Suprapubic skin (tissue), 4 donors: ENCODE measurements around the gene GPRC5B. TPM values are rescaled to one million over a fixed set of nuclear protein-coding genes. Genes with fewer than 3 reads are reported as not detected.

ENCODE experiments used
- DNase-seq, 2 donors: peaks; one replicate each; pipeline ENCODE4 v3.0.0-alpha.2; 2019; ENCODE audit warnings: low spot score in 2 of 2
- H3K27ac ChIP-seq: fragments of 200-600 bp; sonication (generic); one replicate; pipeline ENCODE4 v1.5.1; 2019
- H3K27me3 ChIP-seq: fragments of 200-600 bp; sonication (generic); one replicate; pipeline ENCODE4 v1.5.1; 2019
- H3K36me3 ChIP-seq: fragments of 200-600 bp; sonication (generic); one replicate; pipeline ENCODE4 v1.5.1; 2019
- H3K4me1 ChIP-seq: fragments of 200-600 bp; sonication (generic); one replicate; pipeline ENCODE4 v1.5.1; 2019
- H3K4me3 ChIP-seq: fragments of 200-600 bp; sonication (generic); one replicate; pipeline ENCODE4 v1.5.1; 2019; ENCODE audit warnings: mild to moderate bottlenecking
- H3K9me3 ChIP-seq: fragments of 200-600 bp; sonication (generic); one replicate; pipeline ENCODE4 v1.5.1; 2019
- CTCF ChIP-seq, 2 donors: fragments of 200-600 bp in 1 of 2; fragments of 450-650 bp in 1 of 2; sonication (generic) in 1 of 2; IDR thresholded peaks; one replicate each; pipeline ENCODE4 v1.5.1; 2016 to 2019; ENCODE audit warnings: antibody characterized with exemption in 2 of 2, mild to moderate bottlenecking in 1 of 2, moderate library complexity in 1 of 2
- EP300 ChIP-seq: sonication (generic); formaldehyde crosslinking; IDR thresholded peaks from one replicate; pipeline ENCODE4 v1.6.1; 2017; ENCODE audit warnings: antibody characterized with exemption
- POLR2A ChIP-seq, 2 donors: fragments of 450-650 bp; IDR thresholded peaks; one replicate each; pipeline ENCODE4 v1.6.1; 2017; ENCODE audit warnings: antibody characterized with exemption in 2 of 2, mild to moderate bottlenecking in 2 of 2, moderate library complexity in 2 of 2
- POLR2AphosphoS5 ChIP-seq, 3 donors: sonication (generic); formaldehyde crosslinking; IDR thresholded peaks; one replicate each; pipeline ENCODE4 v1.6.1; 2017; ENCODE audit warnings: antibody characterized with exemption in 3 of 3
- WGBS: methylation state at CpG from one replicate; pipeline ENCODE4 v1.1.5; 2018; 5-methylcytosine and 5-hydroxymethylcytosine counted together
- total RNA-seq, 4 donors: library from RNA; depleted of rRNA; stranded (reverse); fragments of >200 nt; gene quantifications; one replicate each; pipeline ENCODE4 v1.1.0, GENCODE V29; 2016

Gene GPRC5B
- total RNA-seq, 4 donors from 2014 or later: 4.1 to 10.6 (median 6.9) TPM

GRCh38 chr16:19896951-19897350, 12.3 kb upstream of the GPRC5B start:
- Histone ChIP-seq H3K9me3 (no peaks in the 10 kb centered on the region), H3K4me1 (no peaks in the 10 kb centered on the region), H3K4me3 (no peak overlapping the region), H3K27me3 (peaks cover 3% of the 10 kb centered on the region), H3K36me3 (no peaks in the 10 kb centered on the region), H3K27ac (no peak overlapping the region)
- 74% methylated on average over 3 of the region's 5 CpGs for WGBS
- TF ChIP-seq CTCF (IDR thresholded peaks at IDR 0.05) (no peak), POLR2AphosphoS5 (IDR thresholded peaks at IDR 0.05) (no peak), EP300 (no peak), POLR2A (IDR thresholded peaks at IDR 0.05) (no peak)
- no peak for DNase-seq

GRCh38 chr16:19894586-19894985, 9.9 kb upstream of the GPRC5B start:
- H3K36me3 ChIP-seq: no peaks in the 10 kb centered on the region
- peaks cover 3% of the 10 kb centered on the region for H3K27me3 ChIP-seq
- H3K27ac ChIP-seq: no peak overlapping the region
- H3K4me3 ChIP-seq: no peak overlapping the region
- no peaks in the 10 kb centered on the region for H3K9me3 ChIP-seq
- WGBS: 86% methylated on average over 7 of the region's 7 CpGs
- TF ChIP-seq CTCF (IDR thresholded peaks at IDR 0.05): no peak
- TF ChIP-seq EP300: no peak
- TF ChIP-seq POLR2A (IDR thresholded peaks at IDR 0.05): no peak
- TF ChIP-seq POLR2AphosphoS5 (IDR thresholded peaks at IDR 0.05): no peak
- DNase-seq: no peak
- H3K4me1 ChIP-seq: no peaks in the 10 kb centered on the region

- H3K27me3 ChIP-seq: no peaks in the 10 kb centered on the region
- no peak for TF ChIP-seq CTCF (IDR thresholded peaks at IDR 0.05)
- TF ChIP-seq EP300: no peak
- TF ChIP-seq POLR2A (IDR thresholded peaks at IDR 0.05): no peak
- no peak for TF ChIP-seq POLR2AphosphoS5 (IDR thresholded peaks at IDR 0.05)
- no peaks in the 10 kb centered on the region for H3K9me3 ChIP-seq
- H3K27ac ChIP-seq: no peak overlapping the region
- no peaks in the 10 kb centered on the region for H3K36me3 ChIP-seq
- no peaks in the 10 kb centered on the region for H3K4me1 ChIP-seq
- no peak overlapping the region for H3K4me3 ChIP-seq
- no peak for DNase-seq
- 90% methylated on average over 12 of the region's 12 CpGs for WGBS
Observed at GRCh38 chr16:19892902-19893301, 8.3 kb upstream of the GPRC5B start.

GRCh38 chr16:19890901-19891300, 6.3 kb upstream of the GPRC5B start:
- Histone ChIP-seq H3K27ac (no peak overlapping the region), H3K27me3 (peaks cover 2% of the 10 kb centered on the region), H3K9me3 (no peaks in the 10 kb centered on the region), H3K36me3 (no peaks in the 10 kb centered on the region), H3K4me3 (no peak overlapping the region), H3K4me1 (peaks cover 8% of the 10 kb centered on the region)
- TF ChIP-seq POLR2AphosphoS5 (IDR thresholded peaks at IDR 0.05) (no peak), POLR2A (IDR thresholded peaks at IDR 0.05) (no peak), CTCF (IDR thresholded peaks at IDR 0.05) (no peak), EP300 (no peak)
- 100% methylated on average over 3 of the region's 3 CpGs for whole genome bisulfite sequencing
- no peak for DNase-seq

GRCh38 chr16:19888834-19889233, 4.2 kb upstream of the GPRC5B start:
- Histone ChIP-seq H3K4me3 (no peak overlapping the region), H3K27me3 (peaks cover 18% of the 10 kb centered on the region), H3K4me1 (peaks cover 26% of the 10 kb centered on the region), H3K27ac (no peak overlapping the region), H3K9me3 (no peaks in the 10 kb centered on the region), H3K36me3 (no peaks in the 10 kb centered on the region)
- DNase-seq: no peak
- 73% methylated on average over 3 of the region's 3 CpGs for WGBS
- TF ChIP-seq POLR2A (IDR thresholded peaks at IDR 0.05): no peak
- TF ChIP-seq CTCF (IDR thresholded peaks at IDR 0.05): no peak
- TF ChIP-seq POLR2AphosphoS5 (IDR thresholded peaks at IDR 0.05): no peak
- no peak for TF ChIP-seq EP300
